Measurements from ENCODE around the gene SUCLA2.
"Not testable (repeated sequence)": the region's sequence is repeated elsewhere in the genome, so short reads cannot be mapped to it uniquely, and the experiment has no call there.

Gene SUCLA2

GRCh38 chr13:48014359-48014758, 13.3 kb upstream of the SUCLA2 start:
- CTCF ChIA-PET, result interaction anchor here (0.7 kb wide), 1 partner anchor 85 kb away, joined by 3 read pairs; no protein-coding TSS in a partner anchor
- H3K27ac ChIP-seq, result no peak overlapping the region
- TF ChIP-seq CTCF (conservative IDR thresholded peaks at IDR 0.05; ENCODE audit: low read depth), result no peak
- POLR2A ChIA-PET (ENCODE audit: low non-redundant PET), result no interaction called here
- no peak for DNase-seq (ENCODE audit: low spot score)

GRCh38 chr13:48012668-48013067, 11.6 kb upstream of the SUCLA2 start:
- CTCF ChIA-PET, result interaction anchor here (0.6 to 1.2 kb wide), 3 partner anchors 24 to 1652 kb away, joined by 3 to 4 read pairs (median 3); partner anchors contain the start of gene NUDT15
- H3K27ac ChIP-seq, result no peak overlapping the region
- TF ChIP-seq CTCF (conservative IDR thresholded peaks at IDR 0.05; ENCODE audit: low read depth), result no peak

GRCh38 chr13:48010698-48011097, 9.6 kb upstream of the SUCLA2 start:
- ChIA-PET CTCF (no interaction called here), POLR2A (ENCODE audit: low non-redundant PET) (no interaction called here)
- H3K27ac ChIP-seq, result no peak overlapping the region; the same call in 1 of the 2 replicates
- DNase-seq (ENCODE audit: low spot score), result no peak
- no peak for TF ChIP-seq CTCF (conservative IDR thresholded peaks at IDR 0.05; ENCODE audit: low read depth)

More at GRCh38 chr13:48012668-48013067, 11.6 kb upstream of the SUCLA2 start:
- no peak for DNase-seq (ENCODE audit: low spot score)
- POLR2A ChIA-PET (ENCODE audit: low non-redundant PET), result no interaction called here

- CTCF ChIA-PET, result interaction anchor here (1.2 kb wide), 1 partner anchor 29 kb away, joined by 4 read pairs; no protein-coding TSS in a partner anchor
- no peak overlapping the region for H3K27ac ChIP-seq
- TF ChIP-seq CTCF (conservative IDR thresholded peaks at IDR 0.05; ENCODE audit: low read depth), result no peak
- DNase-seq (ENCODE audit: low spot score), result peak; percentile 77
- POLR2A ChIA-PET (ENCODE audit: low non-redundant PET), result no interaction called here
Observed at GRCh38 chr13:48009284-48009683, 8.2 kb upstream of the SUCLA2 start.

- DNase-seq (ENCODE audit: low spot score), result peak; percentile 28
- TF ChIP-seq CTCF (conservative IDR thresholded peaks at IDR 0.05; ENCODE audit: low read depth), result no peak
- ChIA-PET CTCF (interaction anchor here (0.5 to 0.6 kb wide), 3 partner anchors 98 to 275 kb away, joined by 3 to 5 read pairs (median 4); no protein-coding TSS in a partner anchor), POLR2A (ENCODE audit: low non-redundant PET) (no interaction called here)
- H3K27ac ChIP-seq, result peak overlapping the region; percentile 81
Observed at GRCh38 chr13:48006396-48006795, 5.3 kb upstream of the SUCLA2 start.

- no peak for DNase-seq (ENCODE audit: low spot score)
- CTCF ChIA-PET, result no interaction called here
- no peak for TF ChIP-seq CTCF (conservative IDR thresholded peaks at IDR 0.05; ENCODE audit: low read depth)
- H3K27ac ChIP-seq, result peak overlapping the region; percentile 70
- POLR2A ChIA-PET (ENCODE audit: low non-redundant PET), result no interaction called here
Observed at GRCh38 chr13:48004201-48004600, 3.1 kb upstream of the SUCLA2 start.

GRCh38 chr13:48001999-48002398, 926 bp upstream of the SUCLA2 start:
- DNase-seq (ENCODE audit: low spot score); POLR2A ChIA-PET (ENCODE audit: low non-redundant PET); CTCF ChIA-PET: not testable (repeated sequence)
- peak overlapping the region; percentile 93 for H3K27ac ChIP-seq
